Endothelial cell of umbilical vein (primary cell): ENCODE measurements around the gene ZSCAN25. TPM values are rescaled to one million over a fixed set of nuclear protein-coding genes. Genes with fewer than 3 reads are reported as not detected.

Source experiments
- BruUV-seq: library from RNA; stranded (reverse); fragments of 400-500 nt; replicated peaks from 2 replicates; lab custom pipeline; 2021; lab: Mats Ljungman, UMichigan
- CTCF ChIA-PET: fragments of 300-600, 350-600 bp; sonication (Branson Sonifier 250); formaldehyde crosslinking; loops from one replicate; lab custom pipeline; 2021; ENCODE audit warnings: antibody characterized with exemption, inconsistent platforms; lab: Charles Lee
- POLR2A ChIA-PET: fragments of 300-600, 350-600 bp; sonication (Branson Sonifier 250); formaldehyde crosslinking; loops from one replicate; lab custom pipeline; 2021; ENCODE audit warnings: antibody characterized with exemption, inconsistent platforms; lab: Charles Lee
- DNase-seq: peaks from one replicate; pipeline ENCODE4 v3.0.0-alpha.2; 2011; ENCODE audit warnings: low read depth, low spot score
- FAIRE-seq: peaks from 2 replicates; lab custom pipeline; 2011; peaks lifted over from hg19 to GRCh38; lab: Jason Lieb, UNC
- H2AFZ ChIP-seq: 2 replicates; pipeline ENCODE4 v1.6.0; 2012; ENCODE audit warnings: low read depth, low read length, control low read depth, inconsistent platforms
- H3K27ac ChIP-seq: 2 replicates; pipeline ENCODE4 v1.5.1; 2011; ENCODE audit warnings: low read depth, mild to moderate bottlenecking, control low read depth, low read length, moderate library complexity; ENCODE audit not compliant: insufficient read depth
- H3K27me3 ChIP-seq, 2 experiments: 2 replicates each; pipeline versions ENCODE4 v1.6.0 to v1.6.1; 2011; ENCODE audit warnings: low read length in 2 of 2, mixed read lengths in 1 of 2; ENCODE audit not compliant: control insufficient read depth in 2 of 2, insufficient read depth in 2 of 2
- H3K36me3 ChIP-seq, 2 experiments: 2 replicates in 1 of 2; 3 replicates in 1 of 2; pipeline ENCODE4 v1.5.1; 2011; ENCODE audit warnings: low read length in 2 of 2, mild to moderate bottlenecking in 1 of 2, moderate library complexity in 1 of 2; ENCODE audit not compliant: control insufficient read depth in 2 of 2, insufficient read depth in 2 of 2; ENCODE audit errors: extremely low read depth in 1 of 2
- H3K4me1 ChIP-seq: 3 replicates; pipeline ENCODE4 v1.5.1; 2011; ENCODE audit warnings: mild to moderate bottlenecking, low read length; ENCODE audit not compliant: control insufficient read depth, insufficient read depth; ENCODE audit errors: extremely low read depth
- H3K4me2 ChIP-seq: 2 replicates; pipeline ENCODE4 v1.6.1; 2011; ENCODE audit warnings: low read length, control low read depth, mixed read lengths; ENCODE audit not compliant: insufficient read depth
- H3K4me3 ChIP-seq, 3 experiments: fragments of 200-600 bp in 1 of 3; sonication (generic), shearing (Covaris generic) in 1 of 3; replicated peaks in 1 of 3; 2 replicates each; pipeline ENCODE4 v1.5.1; 2011 to 2016; ENCODE audit warnings: control low read depth in 3 of 3, low read length in 3 of 3, mild to moderate bottlenecking in 2 of 3, inconsistent platforms in 1 of 3, low read depth in 1 of 3, moderate library complexity in 1 of 3; ENCODE audit not compliant: insufficient read depth in 1 of 3
- H3K79me2 ChIP-seq: 2 replicates; pipeline ENCODE4 v1.6.0; 2012; ENCODE audit warnings: low read length, inconsistent platforms; ENCODE audit not compliant: control insufficient read depth, insufficient read depth
- H3K9ac ChIP-seq: replicated peaks from 2 replicates; pipeline ENCODE3; 2011; ENCODE audit warnings: low read length, control low read depth; ENCODE audit not compliant: insufficient read depth; ENCODE audit errors: extremely low read depth
- H3K9me1 ChIP-seq: replicated peaks from 3 replicates; pipeline ENCODE4 v1.6.0; 2011; ENCODE audit warnings: mild to moderate bottlenecking, low read length; ENCODE audit not compliant: control insufficient read depth, insufficient read depth; ENCODE audit errors: extremely low read depth
- H3K9me3 ChIP-seq: replicated peaks from 2 replicates; pipeline ENCODE4 v1.5.1; 2012; ENCODE audit warnings: low read length, inconsistent platforms; ENCODE audit not compliant: control insufficient read depth, insufficient read depth
- H4K20me1 ChIP-seq: replicated peaks from 2 replicates; pipeline ENCODE3; 2011; ENCODE audit warnings: mild to moderate bottlenecking, low read length; ENCODE audit not compliant: control insufficient read depth, insufficient read depth; ENCODE audit errors: extremely low read depth
- EZH2 ChIP-seq: IDR thresholded peaks from 2 replicates; pipeline ENCODE4 v1.6.1; 2012; ENCODE audit warnings: borderline replicate concordance, low read depth, mild to moderate bottlenecking, moderate library complexity, low read length, inconsistent platforms; ENCODE audit not compliant: severe bottlenecking
- FOS ChIP-seq: IDR thresholded peaks from 2 replicates; pipeline ENCODE4 v1.6.1; 2011; ENCODE audit warnings: mild to moderate bottlenecking, low read length, moderate library complexity, borderline replicate concordance; ENCODE audit not compliant: insufficient read depth
- GATA2 ChIP-seq: IDR thresholded peaks from 2 replicates; pipeline ENCODE4 v1.7.0; 2011; ENCODE audit warnings: low read depth, mild to moderate bottlenecking, moderate library complexity, mixed read lengths, low read length; ENCODE audit not compliant: insufficient read length, insufficient read depth
- JUN ChIP-seq: IDR thresholded peaks from 2 replicates; pipeline ENCODE4 v1.6.1; 2011; ENCODE audit warnings: borderline replicate concordance, low read depth; ENCODE audit not compliant: insufficient read length, insufficient read depth
- MAX ChIP-seq: IDR thresholded peaks from 2 replicates; pipeline ENCODE4 v1.6.1; 2011; ENCODE audit not compliant: insufficient read depth, insufficient read length
- MYC ChIP-seq: IDR thresholded peaks from one replicate; pipeline ENCODE4 v1.6.1; 2011; ENCODE audit warnings: mild to moderate bottlenecking, low read depth, low read length
- POLR2A ChIP-seq: IDR thresholded peaks from 2 replicates; pipeline ENCODE4 v1.6.1; 2012; ENCODE audit warnings: low read depth, mild to moderate bottlenecking, control low read depth, low read length
- POLR2AphosphoS5 ChIP-seq: IDR thresholded peaks from 2 replicates; pipeline ENCODE4 v1.6.1; 2012; ENCODE audit warnings: low read depth, mild to moderate bottlenecking, control low read depth, low read length, moderate library complexity; ENCODE audit not compliant: insufficient read depth
- dilution Hi-C: fragments of 300-500 bp; cut with MboI; formaldehyde crosslinking; loops from one replicate; pipeline ENCODE4 v1.15.0; 2019; ENCODE audit warnings: low sequenced_read_pairs; ENCODE audit not compliant: extremely low pct_ligation_motif_present
- intact Hi-C: fragments of 100-400 bp; cut with micrococcal nuclease; formaldehyde crosslinking; loops from one replicate; pipeline ENCODE4 v1.10.0; 2022
- polyA plus RNA-seq, 4 experiments: library from polyadenylated mRNA; depleted of rRNA in 3 of 4; stranded (reverse) in 3 of 4; unstranded in 1 of 4; fragments of >200 nt; gene quantifications; 2 replicates each; pipeline versions ENCODE4 v1.2.1 to v1.2.3, GENCODE V29; 2011 to 2012; ENCODE audit warnings: missing spikeins in 1 of 4
- total RNA-seq: library from RNA; stranded (reverse); gene quantifications from 2 replicates; pipeline ENCODE4 v1.2.3, GENCODE V29; 2021
- TF ChIP-seq, protein P1 (sequence below), 2 donors: IDR thresholded peaks; 1 replicate in 1 of 2; 2 replicates in 1 of 2; pipeline ENCODE4 v1.5.1; 2011; ENCODE audit warnings: low read length in 2 of 2, mild to moderate bottlenecking in 2 of 2, moderate library complexity in 2 of 2, control low read depth in 1 of 2, inconsistent platforms in 1 of 2, low read depth in 1 of 2; ENCODE audit not compliant: insufficient read depth in 1 of 2; ENCODE audit errors: extremely low read depth in 1 of 2

The ZSCAN25 gene
- total and polyA plus RNA-seq, 2 donors (not counting 3 experiments of a cell fraction or from before 2014, with no cell fraction given): 8.9 to 13.8 TPM

DNA sequence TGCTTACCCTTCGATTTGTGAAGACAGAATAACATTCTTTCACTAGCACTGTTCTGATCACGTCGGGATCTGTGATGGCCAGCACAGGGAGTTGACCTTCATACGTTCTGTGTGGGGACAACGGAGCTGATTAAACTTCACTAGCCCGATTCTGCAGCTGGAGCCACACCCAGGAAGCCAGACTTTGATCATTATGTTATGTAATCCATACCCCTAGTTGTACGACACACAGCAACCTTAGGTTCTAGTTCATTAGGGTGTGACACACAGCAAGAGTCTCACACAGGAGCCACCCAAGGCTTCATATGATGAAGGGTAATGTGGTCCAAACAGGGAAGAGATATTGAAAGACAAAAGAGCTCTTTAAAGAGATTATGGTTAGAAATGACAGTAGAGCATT lies 55.8 kb downstream of the ZSCAN25 start:
- dilution Hi-C loops (no loop called here), intact Hi-C loops (no loop called here)
- Histone ChIP-seq H3K9ac (no peak overlapping the region), H3K27ac (no peak overlapping the region), H3K4me1 (no peaks in the 10 kb centered on the region), H2AFZ (no peak overlapping the region), H3K4me2 (no peak overlapping the region), H3K79me2 (no peaks in the 10 kb centered on the region), H4K20me1 (no peaks in the 10 kb centered on the region), H3K4me3 (no peak overlapping the region), H3K27me3 (no peaks in the 10 kb centered on the region), H3K9me3 (no peaks in the 10 kb centered on the region), H3K9me1 (no peaks in the 10 kb centered on the region), H3K36me3 (no peaks in the 10 kb centered on the region)
- ChIA-PET POLR2A (no interaction called here), CTCF (no interaction called here)
- FAIRE-seq: no peak
- TF ChIP-seq MAX (no peak), POLR2A (no peak), FOS (no peak), JUN (no peak), MYC (no peak), EZH2 (no peak), POLR2AphosphoS5 (no peak), GATA2 (no peak)
- TF ChIP-seq, protein P1, sequence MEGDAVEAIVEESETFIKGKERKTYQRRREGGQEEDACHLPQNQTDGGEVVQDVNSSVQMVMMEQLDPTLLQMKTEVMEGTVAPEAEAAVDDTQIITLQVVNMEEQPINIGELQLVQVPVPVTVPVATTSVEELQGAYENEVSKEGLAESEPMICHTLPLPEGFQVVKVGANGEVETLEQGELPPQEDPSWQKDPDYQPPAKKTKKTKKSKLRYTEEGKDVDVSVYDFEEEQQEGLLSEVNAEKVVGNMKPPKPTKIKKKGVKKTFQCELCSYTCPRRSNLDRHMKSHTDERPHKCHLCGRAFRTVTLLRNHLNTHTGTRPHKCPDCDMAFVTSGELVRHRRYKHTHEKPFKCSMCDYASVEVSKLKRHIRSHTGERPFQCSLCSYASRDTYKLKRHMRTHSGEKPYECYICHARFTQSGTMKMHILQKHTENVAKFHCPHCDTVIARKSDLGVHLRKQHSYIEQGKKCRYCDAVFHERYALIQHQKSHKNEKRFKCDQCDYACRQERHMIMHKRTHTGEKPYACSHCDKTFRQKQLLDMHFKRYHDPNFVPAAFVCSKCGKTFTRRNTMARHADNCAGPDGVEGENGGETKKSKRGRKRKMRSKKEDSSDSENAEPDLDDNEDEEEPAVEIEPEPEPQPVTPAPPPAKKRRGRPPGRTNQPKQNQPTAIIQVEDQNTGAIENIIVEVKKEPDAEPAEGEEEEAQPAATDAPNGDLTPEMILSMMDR (IDR thresholded peaks at IDR 0.05; ENCODE audit: extremely low read depth in 1 of 2, insufficient read depth in 1 of 2, low read depth in 1 of 2, low read length in 2 of 2): no peak
- no peak for DNase-seq
- no TSS peak for BruUV-seq
